Heart left ventricle (tissue), 13 donors: ENCODE results near the gene GXYLT2.

Source experiments
- POLR2A ChIP-seq, 2 donors: fragments of 450-650 bp; IDR thresholded peaks; one replicate each; pipeline ENCODE4 v1.6.1; 2017; ENCODE audit warnings: antibody characterized with exemption in 2 of 2, mild to moderate bottlenecking in 2 of 2, moderate library complexity in 2 of 2
- TF ChIP-seq, protein P1 (sequence below), 12 donors: fragments of 200-600 bp; sonication (generic) in 4 of 12; IDR thresholded peaks; one replicate each; pipeline versions ENCODE4 v1.5.0 to v1.8.0; 2018 to 2022; ENCODE audit warnings: antibody characterized with exemption in 12 of 12, mild to moderate bottlenecking in 5 of 12
- donor health status: ischemic (EF 13 %, LVEDD 7.1; RV severe dilation, severe dysfunction).
- donor health status: DM: no; HTN: yes; CAD: no.
- donor health status: DM: no; HTN: no; CAD: no.
- donor health status: ischemic (EF 25% LVEDD 6.9; RV normal size, moderate dysfunction).
- donor health status: ischemic (EF 25% LVEDD 5.7; RV mildly dilated, moderate dysfunction).
- donor health status: ischemic (EF 35%, LVEDD 5.7; RV mildly dilated, moderate dysfunction).
- donor health status: nonischemic (EF 11% LVEDD 7.7; RV severe dilation, severe dysfunction).
- donor health status: DM: yes; HTN: yes; CAD: no.
- donor health status: PGD.
- donor health status: ischemic (EF 29% LVEDD 5.4; RV normal size, mild dysfunction).
- donor health status: nonischemic (EF 23%, LVEDD 6.1; RV moderate dilation, normal function).

DNA sequence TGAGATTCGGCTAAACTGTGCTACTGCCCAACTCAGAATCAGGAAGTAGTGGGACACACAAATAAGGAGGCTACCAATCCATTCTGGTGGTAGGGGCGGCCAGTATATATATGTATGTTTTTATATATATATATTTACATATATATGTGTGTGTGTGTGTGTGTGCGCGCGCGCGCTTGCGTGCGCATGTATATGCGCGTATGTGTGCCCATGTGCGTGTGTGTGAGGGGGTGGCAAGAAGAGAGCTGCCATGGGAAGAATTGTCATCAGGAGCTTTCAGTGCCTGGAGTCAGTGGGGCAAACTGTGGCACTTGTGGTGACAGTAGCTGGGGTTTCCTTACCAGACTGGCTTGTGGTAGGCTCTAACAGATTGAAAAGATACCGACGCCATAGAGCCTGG lies 26.5 kb downstream of the GXYLT2 start:
- TF ChIP-seq, protein P1, sequence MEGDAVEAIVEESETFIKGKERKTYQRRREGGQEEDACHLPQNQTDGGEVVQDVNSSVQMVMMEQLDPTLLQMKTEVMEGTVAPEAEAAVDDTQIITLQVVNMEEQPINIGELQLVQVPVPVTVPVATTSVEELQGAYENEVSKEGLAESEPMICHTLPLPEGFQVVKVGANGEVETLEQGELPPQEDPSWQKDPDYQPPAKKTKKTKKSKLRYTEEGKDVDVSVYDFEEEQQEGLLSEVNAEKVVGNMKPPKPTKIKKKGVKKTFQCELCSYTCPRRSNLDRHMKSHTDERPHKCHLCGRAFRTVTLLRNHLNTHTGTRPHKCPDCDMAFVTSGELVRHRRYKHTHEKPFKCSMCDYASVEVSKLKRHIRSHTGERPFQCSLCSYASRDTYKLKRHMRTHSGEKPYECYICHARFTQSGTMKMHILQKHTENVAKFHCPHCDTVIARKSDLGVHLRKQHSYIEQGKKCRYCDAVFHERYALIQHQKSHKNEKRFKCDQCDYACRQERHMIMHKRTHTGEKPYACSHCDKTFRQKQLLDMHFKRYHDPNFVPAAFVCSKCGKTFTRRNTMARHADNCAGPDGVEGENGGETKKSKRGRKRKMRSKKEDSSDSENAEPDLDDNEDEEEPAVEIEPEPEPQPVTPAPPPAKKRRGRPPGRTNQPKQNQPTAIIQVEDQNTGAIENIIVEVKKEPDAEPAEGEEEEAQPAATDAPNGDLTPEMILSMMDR (IDR thresholded peaks at IDR 0.05): no peak
- no peak for TF ChIP-seq POLR2A (IDR thresholded peaks at IDR 0.05)
